SK-N-SH (cell line): Measurements from ENCODE around the gene NR5A2.

Experiments used
- NRF1 ChIP-seq: IDR thresholded peaks from 2 replicates; pipeline ENCODE4 v1.6.1; 2012; ENCODE audit warnings: low read depth, mild to moderate bottlenecking, low read length
- TAF1 ChIP-seq: IDR thresholded peaks from 2 replicates; pipeline ENCODE4 v1.6.1; 2012; ENCODE audit warnings: low read depth, mild to moderate bottlenecking, low read length, moderate library complexity, borderline replicate concordance

DNA sequence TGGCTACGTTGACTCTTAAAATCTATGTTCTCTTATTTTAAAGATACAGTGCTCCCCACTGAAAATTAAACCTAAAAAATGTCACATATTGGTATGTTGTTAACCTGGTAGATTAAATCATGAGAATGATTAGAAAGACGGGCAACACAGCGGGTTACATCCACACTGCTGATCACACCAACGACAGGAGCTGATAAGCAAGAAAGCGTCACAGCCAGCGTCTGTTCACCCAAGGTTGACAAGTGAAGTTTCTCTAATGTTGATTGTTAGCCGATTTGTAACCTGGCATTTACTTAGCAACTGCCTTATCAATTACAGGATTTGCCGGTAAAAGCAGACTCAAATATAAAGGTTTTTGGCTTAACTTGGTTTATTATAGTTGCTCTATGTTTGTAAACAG is 149.3 kb downstream of the NR5A2 start:
- no peak for TF ChIP-seq TAF1
- TF ChIP-seq NRF1, result no peak
